GM18526 (cell line): Measurements from ENCODE around the gene OR2A14.

ENCODE experiments used
- POLR2A ChIP-seq: IDR thresholded peaks from 3 replicates; pipeline ENCODE4 v1.6.1; 2011; ENCODE audit not compliant: insufficient read length; ENCODE audit errors: extremely low read depth

The OR2A14 gene, protein sequence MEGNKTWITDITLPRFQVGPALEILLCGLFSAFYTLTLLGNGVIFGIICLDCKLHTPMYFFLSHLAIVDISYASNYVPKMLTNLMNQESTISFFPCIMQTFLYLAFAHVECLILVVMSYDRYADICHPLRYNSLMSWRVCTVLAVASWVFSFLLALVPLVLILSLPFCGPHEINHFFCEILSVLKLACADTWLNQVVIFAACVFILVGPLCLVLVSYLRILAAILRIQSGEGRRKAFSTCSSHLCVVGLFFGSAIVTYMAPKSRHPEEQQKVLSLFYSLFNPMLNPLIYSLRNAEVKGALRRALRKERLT

DNA sequence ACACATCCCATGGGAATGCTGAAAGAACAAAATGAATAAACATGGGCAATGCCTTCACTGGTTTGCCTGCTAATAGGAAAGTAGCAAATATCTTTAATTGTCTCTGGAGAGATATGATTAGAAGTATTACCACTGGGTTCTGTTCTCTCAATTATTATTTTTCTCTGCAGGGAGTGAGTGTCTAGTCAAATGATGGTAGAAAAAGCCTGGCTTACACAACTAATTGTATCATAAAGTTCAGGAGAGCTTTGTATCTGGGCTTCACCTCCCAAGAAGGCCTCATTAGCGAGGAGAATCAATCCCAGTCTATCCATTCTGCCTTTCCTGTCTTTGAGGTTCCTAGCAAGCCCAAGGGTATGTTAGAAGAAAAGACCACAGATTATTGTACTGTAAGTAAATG is at the start of gene OR2A14:
Gene OR2A14 (plus strand): TSS at position 301 of the 400 bp plus-strand sequence. CDS start 5,937 bp downstream, outside the sequence.
- no peak for TF ChIP-seq POLR2A

DNA sequence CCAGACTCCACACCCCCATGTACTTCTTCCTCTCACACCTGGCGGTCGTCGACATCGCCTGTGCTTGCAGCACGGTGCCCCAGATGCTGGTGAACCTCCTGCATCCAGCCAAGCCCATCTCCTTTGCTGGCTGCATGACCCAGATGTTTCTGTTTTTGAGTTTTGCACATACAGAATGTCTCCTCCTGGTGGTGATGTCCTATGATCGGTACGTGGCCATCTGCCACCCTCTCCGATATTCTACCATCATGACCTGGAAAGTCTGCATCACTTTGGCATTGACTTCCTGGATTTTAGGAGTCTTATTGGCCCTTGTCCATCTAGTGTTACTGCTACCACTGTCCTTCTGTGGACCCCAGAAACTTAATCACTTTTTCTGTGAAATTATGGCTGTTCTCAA is 48.6 kb upstream of the OR2A14 start:
- TF ChIP-seq POLR2A = no peak

DNA sequence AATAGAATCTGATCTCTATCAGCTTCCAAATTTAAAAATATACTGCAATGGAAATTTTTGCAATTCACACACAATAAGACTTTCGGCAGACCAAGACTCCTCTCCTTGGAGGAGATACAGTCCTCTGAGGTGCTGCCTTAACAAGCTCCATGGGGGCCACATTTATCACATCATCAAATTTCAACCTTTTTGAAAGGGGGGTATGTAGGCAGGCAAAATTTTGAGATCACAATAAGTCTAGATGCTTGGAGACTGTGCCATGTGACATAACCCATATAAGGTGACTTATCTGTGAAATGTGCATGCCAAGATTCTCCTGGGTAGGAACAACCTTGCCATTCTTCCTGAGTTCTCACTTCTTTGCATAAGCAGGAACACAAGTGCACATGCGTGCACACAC is 37.0 kb upstream of the OR2A14 start, which contains the start of gene OR2A12:
Gene OR2A12 (plus strand): TSS at position 301 of the 400 bp plus-strand sequence. CDS start 8,830 bp downstream, outside the sequence.
- no peak for TF ChIP-seq POLR2A

DNA sequence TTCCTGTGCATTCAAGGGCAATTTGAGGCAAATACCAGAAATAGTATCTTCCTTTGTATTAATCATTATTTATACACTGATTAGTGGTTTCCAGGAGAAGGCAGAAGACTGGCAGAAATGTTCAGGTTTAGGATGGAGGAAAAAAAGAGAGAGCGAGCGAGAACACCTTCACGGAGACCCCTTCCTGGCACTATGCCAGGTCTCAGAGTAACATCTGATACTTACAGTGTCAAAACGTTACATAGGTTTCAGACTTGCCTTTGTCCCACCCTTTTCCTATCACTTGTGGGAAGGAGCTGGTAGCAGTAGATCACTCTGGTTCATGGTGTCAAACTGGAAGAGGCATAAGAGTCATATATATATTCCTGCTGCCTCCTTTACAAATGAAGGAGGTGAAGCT is 36.2 kb upstream of the OR2A14 start:
- TF ChIP-seq POLR2A = no peak

DNA sequence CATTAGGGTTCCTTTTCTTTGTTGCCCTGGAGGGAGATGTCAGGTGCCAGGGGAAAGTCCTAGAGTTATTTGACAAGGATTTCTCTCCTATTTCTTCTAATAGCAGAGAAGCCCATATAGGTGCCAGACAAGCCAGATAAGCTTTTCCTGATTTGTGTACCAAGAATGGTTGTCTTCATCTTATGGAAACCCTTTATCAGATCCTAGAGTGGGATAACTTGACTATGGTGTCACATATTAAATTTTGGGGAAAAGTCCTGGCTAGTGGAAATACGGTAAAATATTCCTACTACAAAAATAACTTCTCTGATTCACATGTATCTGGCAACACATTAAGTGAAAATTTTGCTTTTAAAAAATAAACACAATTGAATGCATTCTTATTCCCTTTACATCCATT is 35.7 kb upstream of the OR2A14 start:
- no peak for TF ChIP-seq POLR2A

DNA sequence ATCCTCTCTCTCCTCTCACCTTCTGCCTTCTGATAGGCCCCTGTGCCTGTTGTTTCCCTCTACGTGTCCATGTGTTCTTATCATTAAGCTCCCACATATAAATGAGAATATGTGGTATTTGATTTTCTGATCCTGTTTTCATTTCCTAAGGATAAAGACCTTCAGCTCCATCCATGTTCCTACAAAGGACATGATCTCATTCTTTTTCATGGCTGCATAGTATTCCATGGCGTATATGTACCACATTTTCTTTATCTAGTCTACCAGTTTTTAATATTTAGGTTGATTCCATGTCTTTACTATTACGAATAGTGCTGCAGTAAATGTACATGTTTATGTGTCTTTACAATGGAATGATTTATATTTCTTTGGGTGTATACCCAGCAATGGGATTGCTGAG is 32.3 kb upstream of the OR2A14 start:
- no peak for TF ChIP-seq POLR2A

DNA sequence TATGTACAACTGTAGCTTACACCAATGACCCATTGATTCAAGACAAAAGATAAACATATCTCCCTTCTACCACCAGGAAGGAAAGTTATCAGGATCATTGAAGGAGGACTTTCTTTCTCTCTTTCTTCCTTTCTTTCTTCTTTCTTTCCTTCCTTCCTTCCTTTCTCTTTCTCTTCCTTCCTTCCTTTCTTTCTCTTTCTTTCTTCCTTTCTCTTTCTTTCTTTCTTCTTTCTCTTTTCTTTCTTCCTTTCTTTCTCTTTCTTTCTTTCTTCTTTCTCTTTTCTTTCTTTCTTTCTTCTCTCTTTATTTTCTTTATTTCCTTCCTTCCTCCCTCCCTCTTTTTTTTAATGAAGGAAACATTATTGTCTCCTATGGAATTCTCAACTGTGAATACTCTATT is 24.2 kb upstream of the OR2A14 start:
- TF ChIP-seq POLR2A = no peak

DNA sequence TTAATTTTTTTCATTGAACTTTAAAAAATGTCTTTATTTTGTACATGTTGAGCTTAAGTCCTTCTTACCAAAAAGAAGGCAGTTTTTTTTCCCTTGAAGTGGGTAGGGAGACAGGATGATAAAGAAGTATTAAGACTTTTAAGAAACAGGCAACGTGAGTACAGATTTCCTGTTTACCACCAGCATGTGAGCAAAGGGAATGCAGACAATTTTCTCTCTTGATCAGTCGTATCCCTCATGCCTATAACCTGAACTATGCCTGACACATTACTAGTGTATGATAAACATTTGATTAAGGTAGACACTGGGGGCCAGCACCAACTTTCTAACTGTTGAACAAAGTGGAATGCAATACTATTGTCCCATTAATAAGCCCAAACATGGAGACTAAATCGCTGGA is 22.4 kb upstream of the OR2A14 start:
- TF ChIP-seq POLR2A = no peak

DNA sequence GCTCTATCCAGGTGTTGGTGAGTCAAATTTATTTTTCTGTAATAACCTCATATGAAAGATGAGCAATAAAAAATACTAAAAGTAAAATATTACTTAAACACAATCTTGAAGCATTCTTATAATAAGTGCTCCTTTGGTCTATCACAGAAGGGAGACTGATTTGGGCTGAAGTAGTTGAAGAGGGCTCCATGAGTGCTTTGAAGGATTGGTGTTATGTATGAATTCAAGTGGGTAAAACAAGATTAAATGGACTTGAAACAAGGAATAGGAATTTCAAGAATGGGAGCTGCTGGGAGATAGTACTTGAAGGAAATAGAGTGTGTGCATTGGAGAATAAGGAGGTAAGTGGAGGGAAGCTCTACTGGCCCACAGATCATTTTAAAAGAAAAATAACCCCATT is 20.9 kb upstream of the OR2A14 start:
- TF ChIP-seq POLR2A = no peak

DNA sequence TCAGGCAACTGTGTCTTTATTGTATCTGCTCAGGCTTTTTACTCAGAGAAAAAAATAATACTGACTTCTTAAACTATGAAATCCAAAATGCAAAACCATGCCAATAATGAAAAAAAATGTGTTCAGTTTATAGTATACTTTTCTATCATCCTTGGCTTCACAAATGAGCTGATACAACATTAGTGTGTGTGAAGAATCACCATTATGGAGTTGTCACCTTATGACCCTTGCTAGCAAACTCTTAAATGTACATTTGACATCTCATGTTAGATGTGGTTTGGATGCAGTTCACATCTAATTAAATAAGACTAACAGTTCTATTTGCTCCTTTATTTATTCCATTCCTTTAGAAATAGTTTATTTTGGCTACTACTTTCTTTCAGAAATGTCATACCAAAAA is 17.8 kb upstream of the OR2A14 start:
- no peak for TF ChIP-seq POLR2A

DNA sequence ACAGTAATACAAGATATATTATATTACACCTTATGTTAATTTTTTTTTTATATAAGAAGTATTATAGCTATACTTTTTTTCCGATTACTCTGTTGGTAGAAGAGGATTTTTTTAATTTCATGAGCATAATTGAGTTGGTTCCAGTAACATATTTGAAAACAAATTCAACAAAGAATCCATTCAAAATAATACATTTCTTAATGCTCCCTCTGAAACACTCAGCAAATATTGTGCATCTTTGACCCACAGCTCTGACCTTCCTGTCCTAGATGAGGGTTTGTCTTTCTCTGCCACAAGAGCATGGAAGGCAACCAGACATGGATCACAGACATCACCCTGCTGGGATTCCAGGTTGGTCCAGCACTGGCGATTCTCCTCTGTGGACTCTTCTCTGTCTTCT is 13.7 kb upstream of the OR2A14 start, which contains the start of gene OR2A2:
Gene OR2A2 (plus strand): TSS at position 301 of the 400 bp plus-strand sequence. CDS start 0 bp downstream, at position 301.
- no peak for TF ChIP-seq POLR2A

DNA sequence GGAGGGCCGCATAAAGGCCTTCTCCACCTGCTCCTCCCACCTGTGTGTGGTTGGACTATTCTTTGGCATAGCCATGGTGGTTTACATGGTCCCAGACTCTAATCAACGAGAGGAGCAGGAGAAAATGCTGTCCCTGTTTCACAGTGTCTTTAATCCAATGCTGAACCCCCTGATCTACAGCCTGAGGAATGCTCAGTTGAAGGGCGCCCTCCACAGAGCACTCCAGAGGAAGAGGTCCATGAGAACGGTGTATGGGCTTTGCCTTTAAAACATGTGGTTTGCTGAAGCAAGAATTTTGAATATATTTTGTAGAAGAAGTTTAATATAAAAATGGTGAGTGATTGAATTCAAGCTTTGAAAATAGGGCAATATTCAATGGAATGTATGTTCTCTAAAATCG is 12.7 kb upstream of the OR2A14 start:
- TF ChIP-seq POLR2A = no peak

DNA sequence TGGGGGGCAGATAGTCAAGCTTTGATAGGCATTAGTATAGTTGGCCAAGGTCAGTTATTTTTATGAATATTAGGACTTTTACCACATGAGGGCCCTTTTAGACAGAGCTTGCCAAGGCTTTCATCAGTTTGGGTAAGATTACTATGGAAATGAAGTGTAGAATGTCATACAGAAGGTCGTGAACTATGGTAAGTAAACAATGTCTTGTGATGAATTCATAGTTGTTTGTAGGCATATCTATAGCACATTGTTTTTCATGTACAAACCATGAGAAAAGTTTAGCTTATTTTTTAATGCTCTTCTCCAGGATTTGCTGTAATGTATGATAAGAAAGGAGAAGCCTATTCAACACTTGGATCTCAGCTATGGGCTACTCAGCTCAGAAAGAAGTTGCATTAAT is 9.3 kb upstream of the OR2A14 start:
- no peak for TF ChIP-seq POLR2A

DNA sequence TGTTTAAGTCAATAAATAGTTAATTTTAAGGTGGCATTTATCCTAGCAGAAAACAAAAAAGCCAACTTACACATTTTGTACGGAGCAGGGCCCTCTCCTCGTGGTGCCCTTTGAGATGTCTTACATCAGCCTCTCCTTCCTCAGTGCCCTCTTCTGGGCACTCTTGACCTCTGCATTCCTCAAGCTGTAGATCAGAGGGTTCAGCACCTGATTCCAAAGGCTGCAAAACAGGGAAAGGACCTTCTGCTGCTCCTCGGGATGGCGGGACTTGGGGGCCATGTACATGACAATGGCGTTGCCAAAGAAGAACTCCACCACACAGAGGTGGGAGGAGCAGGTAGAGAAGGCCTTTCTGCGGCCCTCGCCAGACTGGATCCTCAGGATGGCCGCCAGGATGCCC is 4.6 kb upstream of the OR2A14 start:
- no peak for TF ChIP-seq POLR2A

DNA sequence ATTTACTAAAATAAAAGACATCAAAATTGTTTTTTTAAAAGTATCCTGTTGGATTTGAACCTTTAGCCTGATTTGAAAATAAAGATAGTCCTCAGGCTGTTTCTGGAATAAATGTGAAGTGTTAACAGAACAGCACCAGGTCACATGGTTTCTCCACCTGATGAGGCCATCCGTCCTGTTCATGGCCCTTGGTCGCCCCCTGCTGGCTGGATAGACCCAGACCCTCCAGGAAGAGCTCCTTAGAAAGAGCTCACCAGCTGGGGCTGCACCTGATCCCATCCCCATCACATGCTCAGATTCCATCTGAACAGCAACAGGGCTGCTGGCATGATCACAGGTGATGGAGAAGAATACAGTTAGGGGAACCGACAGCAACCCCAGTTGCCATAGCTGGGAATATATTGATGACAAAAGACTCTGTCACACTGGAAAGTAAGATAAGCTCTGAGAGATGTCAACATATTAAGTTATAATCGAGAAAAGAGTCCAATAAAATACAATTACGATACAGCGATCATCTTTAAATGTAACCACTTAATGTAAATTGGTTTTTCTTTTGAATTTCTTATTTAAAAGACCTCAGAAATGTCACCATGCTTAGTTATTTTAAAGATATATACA is 4.8 kb downstream of the OR2A14 start:
- TF ChIP-seq POLR2A = no peak

DNA sequence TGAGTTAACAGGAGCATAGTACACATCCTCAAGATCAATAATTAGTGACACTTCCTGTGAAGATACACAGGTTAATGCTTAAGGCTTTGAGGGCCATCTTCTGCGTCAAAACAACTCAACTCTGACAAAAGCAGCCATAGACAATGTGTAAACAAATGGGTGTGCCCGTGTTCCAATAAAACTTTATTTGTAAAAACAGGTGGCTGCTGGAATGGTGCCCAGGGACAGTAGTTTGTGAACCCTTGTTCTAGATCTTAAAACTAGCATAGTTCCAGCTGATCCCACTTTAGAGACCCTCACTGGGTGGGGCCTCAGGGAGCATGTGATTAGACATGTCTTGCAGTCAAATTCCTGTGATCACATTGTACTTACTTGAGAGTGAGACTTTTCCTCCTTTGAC is 7.8 kb downstream of the OR2A14 start:
- no peak for TF ChIP-seq POLR2A

DNA sequence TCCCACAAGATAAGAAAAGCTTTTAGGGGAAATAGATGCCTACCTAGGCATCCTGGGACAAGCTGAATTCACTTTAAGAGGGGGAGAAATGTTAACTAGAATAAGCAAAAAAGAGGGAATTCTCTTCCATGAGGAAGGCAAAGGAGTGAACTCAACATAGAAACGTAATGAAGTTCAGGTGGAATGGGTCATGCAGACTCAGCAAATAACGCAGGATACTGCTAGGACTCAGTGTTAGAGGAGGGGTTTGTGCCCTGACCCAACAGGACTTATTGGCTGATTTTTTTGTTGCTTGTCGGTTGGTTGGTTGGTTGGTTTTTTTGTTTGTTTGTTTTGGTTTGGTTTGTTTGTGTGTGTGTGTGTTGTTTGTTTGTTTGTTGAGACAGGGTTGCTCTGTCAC is 9.3 kb downstream of the OR2A14 start:
- TF ChIP-seq POLR2A = no peak

DNA sequence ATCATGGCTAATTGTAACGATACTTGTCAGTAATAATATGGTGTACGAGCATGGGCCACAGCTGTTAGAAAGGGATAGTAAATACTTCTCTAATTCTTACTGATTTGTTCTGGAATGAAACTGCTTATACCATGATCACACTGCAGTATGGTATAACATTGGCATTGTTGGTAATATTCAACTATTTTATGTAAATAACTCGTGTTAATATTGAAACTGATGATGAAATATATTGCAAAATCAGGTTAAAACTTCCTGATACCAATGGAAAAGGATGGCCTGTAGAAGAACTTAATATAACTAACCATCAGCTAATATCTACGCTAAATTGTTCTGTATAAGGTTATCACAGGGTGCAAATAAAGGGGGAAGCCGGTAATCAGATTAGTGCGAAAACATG is 10.3 kb downstream of the OR2A14 start:
- TF ChIP-seq POLR2A = no peak
